GM18951 (cell line): ENCODE results near the gene SPACA9.

Experiments used
- POLR2A ChIP-seq: IDR thresholded peaks from 4 replicates; pipeline ENCODE4 v1.6.1; 2011; ENCODE audit warnings: mild to moderate bottlenecking; ENCODE audit not compliant: insufficient read length, insufficient read depth; ENCODE audit errors: extremely low read depth
- in situ Hi-C: fragments of 300-500 bp; cut with MboI; formaldehyde crosslinking; loops from one replicate; pipeline ENCODE4 v1.12.0; 2022; ENCODE audit warnings: low sequenced_read_pairs, mixed read lengths, inconsistent platforms; ENCODE audit not compliant: unreplicated experiment

Gene SPACA9

DNA sequence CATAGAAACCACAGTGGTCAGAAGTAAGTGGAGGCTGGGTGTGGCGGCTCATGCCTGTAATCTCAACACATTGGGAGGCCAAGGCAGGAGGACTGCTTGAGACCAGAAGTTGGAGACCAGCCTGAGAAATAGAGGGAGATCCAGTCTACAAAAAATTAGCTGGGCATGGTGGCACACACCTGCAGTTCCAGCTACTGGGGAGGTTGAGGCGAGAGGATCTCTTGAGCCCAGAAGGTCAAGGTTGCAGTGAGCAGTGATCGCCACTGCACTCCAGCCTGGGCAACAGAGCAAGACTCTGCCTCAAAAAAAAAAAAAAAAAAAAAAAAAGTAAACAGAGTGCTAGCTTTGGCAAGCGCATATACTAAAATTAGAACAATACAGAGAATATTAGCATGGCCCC, 25.2 kb upstream of the SPACA9 start:
- in situ Hi-C loops, result no loop called here
- no peak for TF ChIP-seq POLR2A

DNA sequence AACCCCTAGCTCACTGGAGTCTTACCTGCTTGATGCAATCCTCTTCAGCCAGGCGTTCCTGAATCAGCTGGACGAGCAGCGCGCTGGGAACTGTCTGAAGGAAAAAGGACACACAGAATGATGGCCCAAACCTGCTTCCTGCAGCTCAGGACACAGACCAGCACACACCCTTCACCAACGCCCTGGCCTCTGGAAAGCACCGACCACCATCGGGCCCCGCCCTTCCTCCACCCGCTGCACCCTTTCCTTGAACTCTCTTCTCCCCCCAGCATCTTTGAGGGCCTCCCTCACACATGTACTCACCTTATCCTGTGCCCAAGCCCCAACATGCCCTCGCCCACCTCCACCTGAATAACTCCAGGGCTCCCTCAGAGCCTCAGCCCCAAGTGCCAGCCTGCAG, 23.9 kb upstream of the SPACA9 start:
- no peak for TF ChIP-seq POLR2A
- in situ Hi-C loops, result no loop called here

DNA sequence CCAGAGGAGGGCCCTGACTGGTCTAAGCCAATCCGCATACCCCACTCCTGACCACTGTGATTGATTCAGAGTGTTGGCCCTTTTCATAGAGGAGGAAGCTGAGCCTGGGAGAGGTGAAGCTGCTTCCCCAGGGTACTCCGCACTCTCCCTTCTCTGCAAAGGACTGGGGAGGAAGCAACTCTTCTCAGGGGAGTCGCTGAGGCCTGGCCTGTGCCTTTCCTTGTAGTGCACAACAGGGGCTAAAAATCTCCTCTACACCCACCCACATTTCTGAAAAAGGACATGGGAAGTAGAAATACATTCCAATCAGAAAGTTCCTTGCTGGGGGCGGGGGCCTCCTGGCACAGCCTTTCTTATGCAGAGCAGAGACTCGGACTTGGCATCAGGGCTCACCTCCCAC, 22.8 kb upstream of the SPACA9 start:
- in situ Hi-C loops, result no loop called here
- TF ChIP-seq POLR2A, result no peak

DNA sequence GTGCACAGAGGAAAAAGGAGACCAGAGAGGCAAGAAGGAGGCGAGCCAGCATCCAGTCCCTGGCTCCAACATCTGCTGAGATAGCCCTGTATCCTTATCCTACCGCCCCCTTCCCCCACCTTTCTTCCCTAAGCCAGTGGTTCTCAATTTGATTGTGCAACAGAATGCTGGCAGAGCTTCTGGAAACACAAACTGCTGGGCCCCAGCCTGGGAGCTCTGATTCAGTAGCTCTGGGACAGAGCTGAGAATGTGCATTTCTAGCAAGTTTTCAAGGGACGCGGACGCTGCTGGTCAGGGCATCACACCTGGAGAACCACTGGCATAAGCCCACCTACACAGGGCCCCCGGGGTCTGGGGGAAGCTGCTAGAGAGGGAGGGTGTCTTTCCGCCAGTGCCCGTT, 21.7 kb upstream of the SPACA9 start:
- TF ChIP-seq POLR2A, result no peak
- in situ Hi-C loops, result no loop called here

DNA sequence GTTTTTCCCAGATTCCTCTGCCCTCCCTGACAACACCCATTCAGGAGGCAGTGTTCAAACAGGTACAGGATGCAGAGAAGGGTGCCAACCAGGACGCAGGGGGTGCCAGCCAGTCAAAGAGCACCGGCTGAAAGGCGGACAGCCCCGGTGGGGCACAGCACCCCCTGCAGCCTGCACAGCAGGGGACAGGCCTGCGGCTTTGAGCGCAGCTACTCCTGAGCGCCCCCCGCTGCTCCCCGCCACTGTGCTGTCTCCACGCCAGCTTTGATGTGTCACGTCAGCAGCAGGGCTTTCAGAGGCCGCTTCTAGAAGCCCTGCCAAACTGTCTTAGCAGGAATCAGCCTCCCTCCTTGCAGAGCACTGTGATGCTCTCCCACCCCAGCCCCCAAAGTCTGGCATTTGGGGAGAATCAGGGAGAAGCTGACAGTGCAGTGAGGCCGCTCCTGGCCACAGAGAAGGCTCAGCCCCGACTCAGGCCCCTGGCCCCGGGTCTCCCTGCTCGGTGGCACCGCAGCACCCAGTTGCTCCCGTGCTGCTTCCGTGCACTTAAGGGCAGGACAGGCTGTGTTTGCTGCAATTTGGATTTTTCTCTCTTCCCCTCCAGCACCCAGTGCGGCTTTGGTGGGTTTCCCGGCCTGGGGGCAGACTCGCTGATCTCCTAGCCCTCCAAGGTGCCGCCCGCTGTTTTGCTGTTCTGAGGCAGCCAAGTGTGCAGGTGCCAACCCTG, 20.9 kb upstream of the SPACA9 start:
- in situ Hi-C loops, result no loop called here
- TF ChIP-seq POLR2A, result no peak

DNA sequence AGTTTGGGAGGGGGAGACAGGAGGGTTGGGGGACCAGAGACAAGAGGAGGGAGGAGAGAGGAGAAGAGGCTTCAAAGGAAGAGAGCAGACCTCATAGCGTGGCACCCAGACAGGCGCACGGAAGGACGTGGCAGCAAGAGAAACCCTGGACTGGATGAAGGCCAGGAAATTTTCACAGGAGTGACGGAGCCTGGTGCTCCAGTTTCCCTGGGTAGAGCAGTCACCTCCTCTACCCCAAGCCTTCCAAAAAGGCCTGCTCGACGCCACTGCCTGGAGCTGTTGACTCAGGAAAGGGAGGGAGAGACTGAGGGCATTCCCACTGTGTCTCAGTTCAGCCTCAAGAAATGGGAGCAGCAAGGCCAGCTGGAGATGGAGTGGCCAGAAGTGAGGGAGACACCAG, 19.9 kb upstream of the SPACA9 start:
- no peak for TF ChIP-seq POLR2A
- in situ Hi-C loops, result no loop called here

DNA sequence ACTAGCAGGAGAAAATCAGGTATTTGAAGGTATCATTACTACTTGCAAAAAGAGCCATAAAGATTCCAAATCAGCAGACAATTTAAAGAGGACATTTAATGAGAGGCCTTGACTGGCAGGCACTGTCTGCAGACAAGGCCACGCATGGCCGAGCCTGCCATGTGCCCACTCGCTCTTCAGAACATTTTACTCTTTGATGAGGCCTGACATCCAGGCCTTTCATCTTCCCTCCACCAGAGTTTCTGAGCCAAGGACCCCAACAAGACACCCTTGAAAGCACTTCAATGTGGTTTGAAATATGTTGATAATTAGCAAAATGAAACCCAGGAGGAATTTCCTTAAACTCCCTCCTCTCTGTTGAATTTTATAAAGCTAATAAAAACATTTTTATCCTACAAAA, 17.0 kb upstream of the SPACA9 start:
- no peak for TF ChIP-seq POLR2A

DNA sequence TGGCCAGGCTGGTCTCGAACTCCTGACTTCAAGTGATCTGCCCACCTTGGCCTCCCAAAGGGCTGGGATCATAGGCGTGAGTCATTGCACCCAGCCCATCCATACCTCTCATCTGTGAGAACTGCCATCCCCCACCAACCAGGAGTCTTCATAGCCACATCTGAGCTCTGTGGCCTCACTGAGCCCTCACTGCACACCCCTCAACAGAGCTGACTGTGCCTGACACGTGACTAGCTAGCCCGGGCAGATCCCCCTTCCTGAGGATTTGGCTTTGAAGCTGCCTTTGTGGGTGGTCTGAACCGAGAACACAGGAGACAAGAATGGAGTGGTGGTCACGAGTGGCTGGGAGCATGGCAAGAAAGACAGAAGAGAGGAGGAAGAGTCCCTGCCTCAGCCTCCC, 16.2 kb upstream of the SPACA9 start:
- in situ Hi-C loops, result no loop called here
- TF ChIP-seq POLR2A, result no peak

More for the DNA sequence above, 17.0 kb upstream of the SPACA9 start:
- in situ Hi-C loops, result no loop called here

DNA sequence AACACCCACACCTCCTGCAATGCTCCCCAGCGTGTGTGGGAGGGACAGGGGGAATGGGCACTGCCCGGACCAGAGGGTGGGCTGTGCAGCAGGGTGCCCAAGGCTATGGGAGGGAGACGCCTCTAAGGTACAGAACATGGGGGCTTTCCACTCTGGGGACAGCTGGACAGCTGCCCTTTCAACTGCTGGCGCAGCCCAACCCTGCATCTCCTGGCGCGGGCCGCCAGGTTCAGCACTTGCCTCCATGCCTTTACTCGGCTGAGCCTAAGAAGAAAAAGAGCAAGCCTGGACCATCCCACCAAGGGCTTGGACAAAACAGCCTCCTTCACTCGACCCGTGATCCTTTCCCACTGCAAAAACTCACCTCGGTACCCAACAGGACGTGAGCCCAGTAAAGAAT, 15.6 kb upstream of the SPACA9 start:
- in situ Hi-C loops, result no loop called here
- TF ChIP-seq POLR2A, result no peak

DNA sequence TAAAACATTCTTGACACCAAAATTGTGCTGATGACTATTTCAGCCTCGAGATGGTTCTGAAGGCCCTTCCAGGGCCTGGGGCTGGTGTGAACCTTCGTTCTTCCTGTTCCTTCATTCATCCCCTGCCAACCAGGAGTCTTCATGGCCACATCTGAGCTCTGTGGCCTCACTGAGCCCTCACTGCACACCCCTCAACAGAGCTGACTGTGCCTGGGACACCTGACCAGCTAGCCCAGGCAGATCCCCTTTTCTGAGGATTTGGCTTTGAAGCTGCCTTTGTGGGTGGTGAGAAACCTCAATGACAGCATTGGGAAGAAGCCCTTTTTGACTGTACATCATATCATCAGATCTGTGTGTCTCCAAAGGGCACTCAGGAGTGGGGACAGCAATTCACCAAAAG, 14.4 kb upstream of the SPACA9 start:
- in situ Hi-C loops, result no loop called here
- no peak for TF ChIP-seq POLR2A

DNA sequence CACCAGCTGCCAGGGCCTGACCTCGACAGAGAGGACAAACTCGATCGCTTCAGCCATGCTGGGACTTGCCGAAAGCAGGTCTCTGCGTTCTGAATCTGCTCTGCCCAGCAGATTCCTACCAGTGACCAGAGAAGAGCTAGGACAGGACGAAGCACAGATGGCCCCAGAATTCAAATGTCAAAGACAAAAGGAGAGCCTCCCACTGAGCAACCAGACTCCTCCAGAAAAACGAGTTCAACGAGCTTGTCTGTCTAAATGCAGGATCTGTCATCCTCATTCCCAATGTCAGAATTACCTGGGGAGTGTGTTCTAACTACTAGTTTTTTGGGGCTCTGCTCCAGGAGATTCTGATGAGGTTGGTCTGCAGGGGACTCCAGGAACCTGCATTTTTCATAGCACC, 14.0 kb upstream of the SPACA9 start:
- in situ Hi-C loops, result no loop called here
- no peak for TF ChIP-seq POLR2A

DNA sequence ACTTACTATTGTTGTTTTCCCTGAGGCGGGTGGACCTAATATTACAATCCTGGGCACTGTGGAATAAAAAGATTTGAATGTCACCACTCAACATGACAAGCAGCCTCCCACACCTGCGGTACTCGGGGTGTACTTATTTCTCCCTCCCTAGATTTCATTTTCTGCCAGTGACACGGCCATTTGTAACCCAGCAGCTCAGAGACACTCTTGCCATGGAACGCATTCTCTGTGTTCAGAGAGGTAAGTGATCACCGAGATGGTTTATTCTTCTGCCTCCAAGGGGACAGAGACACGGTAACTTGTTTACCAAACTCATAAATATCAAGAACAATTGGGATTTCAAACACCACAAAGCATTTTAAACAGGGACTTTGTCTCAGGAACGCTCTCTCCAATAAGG, 11.8 kb upstream of the SPACA9 start:
- TF ChIP-seq POLR2A, result no peak
- in situ Hi-C loops, result no loop called here

DNA sequence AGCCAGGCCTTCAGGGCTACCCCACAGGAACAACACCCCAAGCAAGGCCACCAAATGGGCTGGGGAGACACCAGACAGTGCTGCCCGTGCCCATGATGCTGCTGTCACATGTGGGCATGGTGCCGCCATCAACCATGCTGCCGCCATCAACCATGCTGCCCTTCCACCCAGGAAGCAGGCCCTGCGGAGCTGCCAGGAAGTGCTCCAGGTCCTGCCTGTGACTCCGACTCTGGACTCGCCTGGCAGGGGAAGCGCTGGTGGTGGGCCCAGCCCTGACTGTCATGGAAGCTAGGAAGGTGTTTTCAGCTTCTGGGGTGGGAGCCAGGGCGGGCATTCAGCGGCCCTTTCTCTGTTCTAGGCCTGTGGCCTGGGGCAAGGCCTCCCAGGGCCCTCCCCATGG, 9.4 kb upstream of the SPACA9 start:
- TF ChIP-seq POLR2A, result no peak
- in situ Hi-C loops, result no loop called here

DNA sequence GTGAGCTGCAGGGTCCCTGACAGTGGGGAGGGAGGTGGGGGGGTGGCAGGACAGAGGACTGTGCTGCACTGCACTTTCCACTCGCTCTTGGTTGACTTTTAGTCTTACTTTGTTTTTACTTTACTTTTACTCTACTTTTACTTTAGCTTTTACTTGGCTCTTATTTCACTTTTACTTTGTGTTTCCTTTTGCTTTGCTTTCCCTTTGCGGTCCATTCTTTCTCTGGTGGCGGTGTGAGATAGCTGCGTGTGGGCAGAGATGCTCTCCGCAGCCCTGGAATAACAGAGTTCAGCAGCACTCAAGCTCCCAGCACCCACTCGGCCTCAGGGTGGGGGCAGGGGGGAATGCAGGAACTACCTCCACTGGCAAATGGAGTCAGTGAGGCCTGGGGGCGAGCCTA, 5.3 kb upstream of the SPACA9 start:
- in situ Hi-C loops, result no loop called here
- no peak for TF ChIP-seq POLR2A

DNA sequence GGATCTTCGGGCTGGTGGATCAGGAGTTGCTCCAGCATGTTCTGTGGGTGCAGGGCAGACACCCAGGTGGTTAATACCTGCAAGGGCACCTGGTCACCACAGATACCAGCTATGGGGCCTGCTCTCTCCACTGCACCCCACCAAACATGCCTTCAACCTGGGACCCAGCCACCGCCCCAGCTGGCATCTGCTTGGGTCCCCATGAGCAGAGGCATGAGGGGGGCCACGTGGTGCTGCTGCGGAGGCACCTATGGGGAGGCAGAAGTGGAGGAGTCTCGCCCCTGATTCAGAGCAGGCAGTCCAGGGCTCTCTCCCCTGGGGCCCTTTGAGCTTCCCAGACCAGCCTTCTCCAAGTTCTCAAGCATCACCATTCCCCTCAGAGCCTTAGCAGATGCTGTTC, 3.5 kb upstream of the SPACA9 start:
- in situ Hi-C loops, result no loop called here
- no peak for TF ChIP-seq POLR2A
